ENCODE data around the gene WWP2. TPM values are rescaled to one million over a fixed set of nuclear protein-coding genes. Genes with fewer than 3 reads are reported as not detected.
A peak's percentile ranks its signal among the peaks of the same experiment; 100 is the strongest.

WWP2 gene
- polyA plus RNA-seq, 3 donors: 29.6 to 54.4 (median 46.0) TPM

DNA sequence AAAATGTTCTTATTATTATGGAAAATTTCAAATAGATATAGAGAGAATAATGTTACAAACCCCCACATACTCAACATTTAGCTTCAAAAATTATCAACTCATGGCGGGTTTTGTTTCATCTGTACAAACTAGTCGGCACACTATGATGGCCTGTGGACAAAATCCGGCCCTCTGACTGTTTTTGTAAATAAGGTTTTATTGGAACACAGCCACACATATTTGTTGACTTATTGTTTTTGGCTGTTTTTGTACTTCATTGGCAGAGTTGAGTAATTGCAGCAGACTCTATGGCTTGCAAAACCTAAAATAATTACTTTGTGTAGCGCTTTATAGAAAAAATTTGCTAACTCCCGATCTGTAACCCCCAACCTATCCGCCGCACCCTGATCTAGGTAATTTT, 147.6 kb downstream of the WWP2 start:
- WGBS (ENCODE audit: insufficient coverage): no CpG with 5 or more reads among the region's 7 CpGs
- Histone ChIP-seq H3K4me3 (replicated peaks in 1 of 3; ENCODE audit: low read depth in 2 of 3, low read length in 3 of 3) (no peak overlapping the region), H3K4me1 (ENCODE audit: control insufficient read depth in 1 of 2, insufficient read depth in 2 of 2, low read length in 2 of 2) (no peaks in the 10 kb centered on the region), H3K36me3 (replicated peaks in 1 of 2; ENCODE audit: control insufficient read depth in 1 of 2, insufficient read depth in 2 of 2, low read length in 2 of 2) (peaks cover 50 to 86% of the 10 kb centered on the region in 2 donors), H3K27me3 (ENCODE audit: control insufficient read depth in 2 of 2, insufficient read depth in 2 of 2, low read length in 2 of 2) (no peaks in the 10 kb centered on the region), H3K9me3 (replicated peaks in 1 of 2; ENCODE audit: control insufficient read depth in 1 of 2, insufficient read depth in 1 of 2, low read length in 2 of 2) (no peaks in the 10 kb centered on the region), H4K20me1 (ENCODE audit: insufficient read depth, low read length) (peaks cover 22% of the 10 kb centered on the region), H3K4me2 (replicated peaks; ENCODE audit: extremely low read depth, low read length, poor library complexity, severe bottlenecking) (no peak overlapping the region), H2AFZ (ENCODE audit: insufficient read depth, low read depth, low read length, poor library complexity, severe bottlenecking) (no peak overlapping the region), H3K9ac (ENCODE audit: insufficient read depth, low read length, poor library complexity, severe bottlenecking) (no peak overlapping the region), H3K27ac (ENCODE audit: low read depth in 1 of 2, low read length in 2 of 2) (no peak overlapping the region), H3K79me2 (ENCODE audit: insufficient read depth, low read length) (no peaks in the 10 kb centered on the region)
- Mint-ChIP-seq H3K36me3 (peaks cover 69 to 72% of the 10 kb centered on the region in 2 donors), H3K27me3 (ENCODE audit: low read depth in 3 of 3) (no peaks in the 10 kb centered on the region), H3K9me3 (no peaks in the 10 kb centered on the region), H3K4me3 (no peak overlapping the region), H3K27ac (no peak overlapping the region), H3K4me1 (no peaks in the 10 kb centered on the region)
- no peak for DNase-seq
- intact Hi-C loops (cut with micrococcal nuclease): no loop called here
- TF ChIP-seq, protein P1, sequence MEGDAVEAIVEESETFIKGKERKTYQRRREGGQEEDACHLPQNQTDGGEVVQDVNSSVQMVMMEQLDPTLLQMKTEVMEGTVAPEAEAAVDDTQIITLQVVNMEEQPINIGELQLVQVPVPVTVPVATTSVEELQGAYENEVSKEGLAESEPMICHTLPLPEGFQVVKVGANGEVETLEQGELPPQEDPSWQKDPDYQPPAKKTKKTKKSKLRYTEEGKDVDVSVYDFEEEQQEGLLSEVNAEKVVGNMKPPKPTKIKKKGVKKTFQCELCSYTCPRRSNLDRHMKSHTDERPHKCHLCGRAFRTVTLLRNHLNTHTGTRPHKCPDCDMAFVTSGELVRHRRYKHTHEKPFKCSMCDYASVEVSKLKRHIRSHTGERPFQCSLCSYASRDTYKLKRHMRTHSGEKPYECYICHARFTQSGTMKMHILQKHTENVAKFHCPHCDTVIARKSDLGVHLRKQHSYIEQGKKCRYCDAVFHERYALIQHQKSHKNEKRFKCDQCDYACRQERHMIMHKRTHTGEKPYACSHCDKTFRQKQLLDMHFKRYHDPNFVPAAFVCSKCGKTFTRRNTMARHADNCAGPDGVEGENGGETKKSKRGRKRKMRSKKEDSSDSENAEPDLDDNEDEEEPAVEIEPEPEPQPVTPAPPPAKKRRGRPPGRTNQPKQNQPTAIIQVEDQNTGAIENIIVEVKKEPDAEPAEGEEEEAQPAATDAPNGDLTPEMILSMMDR (IDR thresholded peaks at IDR 0.05): no peak

DNA sequence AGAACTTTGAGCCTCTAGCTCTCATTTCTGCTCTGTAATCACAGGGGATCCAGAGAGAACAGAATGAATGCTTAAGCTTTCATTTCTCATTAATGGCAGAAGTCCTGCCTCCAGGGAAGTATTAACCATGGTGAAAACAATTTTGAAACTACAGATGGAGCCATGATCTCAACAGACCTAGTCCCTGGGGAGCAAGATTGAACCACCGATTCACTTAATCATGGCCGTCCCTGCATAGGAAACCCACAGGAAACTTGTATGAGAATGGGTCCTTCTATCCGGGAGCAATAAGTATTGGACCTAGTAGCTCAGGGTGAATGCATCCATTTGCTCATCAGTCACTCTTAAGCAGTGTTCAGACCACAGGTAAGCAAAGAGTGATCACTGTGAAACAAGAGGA, 148.8 kb downstream of the WWP2 start:
- peaks cover 63 to 74% of the 10 kb centered on the region in 2 donors for H3K36me3 Mint-ChIP-seq
- DNase-seq: no peak
- H3K27ac Mint-ChIP-seq: peak overlapping the region in 2 of 7 donors; percentile 21 to 38
- intact Hi-C loops (cut with micrococcal nuclease): no loop called here
- Histone ChIP-seq H4K20me1 (ENCODE audit: insufficient read depth, low read length) (peaks cover 13% of the 10 kb centered on the region), H3K36me3 (replicated peaks in 1 of 2; ENCODE audit: control insufficient read depth in 1 of 2, insufficient read depth in 2 of 2, low read length in 2 of 2) (peaks cover 47 to 84% of the 10 kb centered on the region in 2 donors), H3K27ac (ENCODE audit: low read depth in 1 of 2, low read length in 2 of 2) (no peak overlapping the region), H2AFZ (ENCODE audit: insufficient read depth, low read depth, low read length, poor library complexity, severe bottlenecking) (no peak overlapping the region), H3K9ac (ENCODE audit: insufficient read depth, low read length, poor library complexity, severe bottlenecking) (no peak overlapping the region), H3K4me3 (replicated peaks in 1 of 3; ENCODE audit: low read depth in 2 of 3, low read length in 3 of 3) (no peak overlapping the region), H3K9me3 (replicated peaks in 1 of 2; ENCODE audit: control insufficient read depth in 1 of 2, insufficient read depth in 1 of 2, low read length in 2 of 2) (no peaks in the 10 kb centered on the region), H3K27me3 (ENCODE audit: control insufficient read depth in 2 of 2, insufficient read depth in 2 of 2, low read length in 2 of 2) (no peaks in the 10 kb centered on the region), H3K79me2 (ENCODE audit: insufficient read depth, low read length) (no peaks in the 10 kb centered on the region), H3K4me1 (ENCODE audit: control insufficient read depth in 1 of 2, insufficient read depth in 2 of 2, low read length in 2 of 2) (no peaks in the 10 kb centered on the region), H3K4me2 (replicated peaks; ENCODE audit: extremely low read depth, low read length, poor library complexity, severe bottlenecking) (no peak overlapping the region)
- H3K27me3 Mint-ChIP-seq (ENCODE audit: low read depth in 3 of 3): no peaks in the 10 kb centered on the region
- TF ChIP-seq, protein P1 (IDR thresholded peaks at IDR 0.05): no peak
- H3K4me1 Mint-ChIP-seq: no peaks in the 10 kb centered on the region
- WGBS (ENCODE audit: insufficient coverage): 67% methylated on average over 3 of the region's 3 CpGs
- H3K4me3 Mint-ChIP-seq: no peak overlapping the region
- H3K9me3 Mint-ChIP-seq: no peaks in the 10 kb centered on the region
